PFSK-1 (cell line): ENCODE data around the gene CCDC188.

ENCODE experiments used
- FOXP2 ChIP-seq: optimal IDR thresholded peaks from 2 replicates; pipeline ENCODE3; 2011; ENCODE audit warnings: borderline replicate concordance, control low read depth, inconsistent platforms; ENCODE audit not compliant: insufficient read depth; ENCODE audit errors: extremely low read length, extremely low read depth
- POLR2AphosphoS5 ChIP-seq: IDR thresholded peaks from 2 replicates; pipeline ENCODE4 v1.6.1; 2012; ENCODE audit warnings: low read depth, mild to moderate bottlenecking, control low read depth, low read length, moderate library complexity
- SIN3A ChIP-seq: IDR thresholded peaks from 2 replicates; pipeline ENCODE4 v1.6.1; 2012; ENCODE audit warnings: mild to moderate bottlenecking, low read length, moderate library complexity, borderline replicate concordance; ENCODE audit not compliant: insufficient read depth
- TAF1 ChIP-seq: IDR thresholded peaks from 2 replicates; pipeline ENCODE4 v1.6.1; 2012; ENCODE audit warnings: low read length, control low read depth, borderline replicate concordance; ENCODE audit not compliant: insufficient read depth
- TF ChIP-seq, protein P1 (sequence below), 2 experiments: IDR thresholded peaks; 2 replicates each; pipeline versions ENCODE4 v1.6.1 to v1.8.0; 2011 to 2012; ENCODE audit warnings: low read depth in 2 of 2, low read length in 2 of 2, control low read depth in 1 of 2, inconsistent platforms in 1 of 2, mild to moderate bottlenecking in 1 of 2, moderate library complexity in 1 of 2; ENCODE audit not compliant: insufficient read depth in 1 of 2

DNA sequence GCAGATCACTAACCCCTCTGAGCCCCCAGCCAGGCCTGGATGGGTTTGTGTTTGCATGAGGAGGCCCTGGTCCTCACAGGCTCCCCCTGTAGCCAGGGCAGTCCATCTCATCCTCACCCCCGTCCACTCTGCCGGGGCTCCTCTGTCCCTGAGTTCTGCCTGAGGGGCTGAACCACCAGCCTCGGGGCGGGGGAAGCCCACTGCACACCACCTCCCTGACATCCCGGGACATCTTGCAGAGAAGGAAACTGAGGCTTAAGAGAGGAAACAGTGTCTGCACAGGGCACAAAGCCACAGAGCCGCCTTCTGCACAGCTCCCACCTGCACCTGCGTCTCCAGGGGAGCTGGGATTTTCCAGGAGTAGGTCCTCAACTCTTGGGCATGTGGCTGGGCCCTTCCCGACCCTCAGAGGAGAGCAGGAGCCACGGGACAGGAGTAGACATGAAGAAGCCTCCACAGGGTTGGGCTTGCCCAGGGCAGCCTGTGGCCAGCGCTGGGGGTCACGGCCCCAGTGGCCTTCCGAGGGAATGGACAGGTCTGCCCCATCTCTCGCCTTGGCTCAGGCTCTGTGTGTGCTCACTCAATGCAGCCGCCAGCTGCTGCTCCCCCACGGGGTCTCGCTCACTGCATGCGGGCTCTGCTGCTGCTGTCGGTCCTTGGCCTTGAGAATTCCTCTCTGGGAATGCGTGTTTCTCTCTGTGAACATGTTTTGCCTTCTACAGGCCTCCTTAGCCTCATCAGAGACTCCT is 45.4 kb upstream of the CCDC188 start:
- TF ChIP-seq POLR2AphosphoS5 (no peak), FOXP2 (no peak), SIN3A (no peak), TAF1 (no peak)
- TF ChIP-seq, protein P1, sequence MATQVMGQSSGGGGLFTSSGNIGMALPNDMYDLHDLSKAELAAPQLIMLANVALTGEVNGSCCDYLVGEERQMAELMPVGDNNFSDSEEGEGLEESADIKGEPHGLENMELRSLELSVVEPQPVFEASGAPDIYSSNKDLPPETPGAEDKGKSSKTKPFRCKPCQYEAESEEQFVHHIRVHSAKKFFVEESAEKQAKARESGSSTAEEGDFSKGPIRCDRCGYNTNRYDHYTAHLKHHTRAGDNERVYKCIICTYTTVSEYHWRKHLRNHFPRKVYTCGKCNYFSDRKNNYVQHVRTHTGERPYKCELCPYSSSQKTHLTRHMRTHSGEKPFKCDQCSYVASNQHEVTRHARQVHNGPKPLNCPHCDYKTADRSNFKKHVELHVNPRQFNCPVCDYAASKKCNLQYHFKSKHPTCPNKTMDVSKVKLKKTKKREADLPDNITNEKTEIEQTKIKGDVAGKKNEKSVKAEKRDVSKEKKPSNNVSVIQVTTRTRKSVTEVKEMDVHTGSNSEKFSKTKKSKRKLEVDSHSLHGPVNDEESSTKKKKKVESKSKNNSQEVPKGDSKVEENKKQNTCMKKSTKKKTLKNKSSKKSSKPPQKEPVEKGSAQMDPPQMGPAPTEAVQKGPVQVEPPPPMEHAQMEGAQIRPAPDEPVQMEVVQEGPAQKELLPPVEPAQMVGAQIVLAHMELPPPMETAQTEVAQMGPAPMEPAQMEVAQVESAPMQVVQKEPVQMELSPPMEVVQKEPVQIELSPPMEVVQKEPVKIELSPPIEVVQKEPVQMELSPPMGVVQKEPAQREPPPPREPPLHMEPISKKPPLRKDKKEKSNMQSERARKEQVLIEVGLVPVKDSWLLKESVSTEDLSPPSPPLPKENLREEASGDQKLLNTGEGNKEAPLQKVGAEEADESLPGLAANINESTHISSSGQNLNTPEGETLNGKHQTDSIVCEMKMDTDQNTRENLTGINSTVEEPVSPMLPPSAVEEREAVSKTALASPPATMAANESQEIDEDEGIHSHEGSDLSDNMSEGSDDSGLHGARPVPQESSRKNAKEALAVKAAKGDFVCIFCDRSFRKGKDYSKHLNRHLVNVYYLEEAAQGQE (IDR thresholded peaks at IDR 0.05; ENCODE audit: insufficient read depth in 1 of 2, low read depth in 2 of 2, low read length in 2 of 2), result no peak
